ENCODE results near the gene ADAMTSL3.
"Not testable (repeated sequence)": the region's sequence is repeated elsewhere in the genome, so short reads cannot be mapped to it uniquely, and the experiment has no call there.

The ADAMTSL3 gene

GRCh38 chr15:84049480-84049879 is 395.6 kb downstream of the ADAMTSL3 start:
- DNase-seq = not testable (repeated sequence)

GRCh38 chr15:84050076-84050475 is 396.2 kb downstream of the ADAMTSL3 start:
- DNase-seq = no peak

GRCh38 chr15:84051146-84051545 is 397.2 kb downstream of the ADAMTSL3 start:
- not testable (repeated sequence) for DNase-seq

- not testable (repeated sequence) for DNase-seq
Observed at GRCh38 chr15:84054544-84054943, 400.6 kb downstream of the ADAMTSL3 start.

- no peak for DNase-seq
Observed at GRCh38 chr15:84057714-84058331, 403.9 kb downstream of the ADAMTSL3 start.

- not testable (repeated sequence) for DNase-seq
Observed at GRCh38 chr15:84063674-84064073, 409.8 kb downstream of the ADAMTSL3 start.

GRCh38 chr15:84068674-84069073 is 414.8 kb downstream of the ADAMTSL3 start:
- not testable (repeated sequence) for DNase-seq

GRCh38 chr15:84078038-84078437 is 424.1 kb downstream of the ADAMTSL3 start:
- not testable (repeated sequence) for DNase-seq

- DNase-seq = not testable (repeated sequence)
Observed at GRCh38 chr15:84079325-84079884, 425.5 kb downstream of the ADAMTSL3 start.

- DNase-seq = peak in 3 of 4 experiments; percentile 1 to 6 (median 1)
Observed at GRCh38 chr15:84079885-84080777, 426.2 kb downstream of the ADAMTSL3 start.

GRCh38 chr15:84080778-84081084 is 426.8 kb downstream of the ADAMTSL3 start:
- DNase-seq = not testable (repeated sequence)

GRCh38 chr15:84081391-84082168 is 427.7 kb downstream of the ADAMTSL3 start:
- DNase-seq = no peak

- no peak for DNase-seq
Observed at GRCh38 chr15:84082739-84083138, 428.8 kb downstream of the ADAMTSL3 start.

- not testable (repeated sequence) for DNase-seq
Observed at GRCh38 chr15:84086071-84086470, 432.1 kb downstream of the ADAMTSL3 start.
